Activated T-cell treated with anti-CD3 and anti-CD28 coated beads, Interleukin-2, amount 50 U/mL, for 72 hours (primary cell): ENCODE results near the gene NDUFA13. TPM values are rescaled to one million over a fixed set of nuclear protein-coding genes. Genes with fewer than 3 reads are reported as not detected.
A peak's percentile ranks its signal among the peaks of the same experiment; 100 is the strongest.

Experiments used
- ATAC-seq, 2 donors: fragments of 150-1000 bp; cut with Tn5 transposase; replicated peaks in 1 of 2; 2 replicates each; pipeline ENCODE4 v1.10.0; 2021; ENCODE audit warnings: moderate library complexity in 2 of 2, mild to moderate bottlenecking in 1 of 2
- DNase-seq, 2 donors: peaks; one replicate each; pipeline ENCODE4 v3.0.0; 2021 to 2022; ENCODE audit warnings: mixed read lengths in 1 of 2
- H3K27ac Mint-ChIP-seq: one replicate; pipeline ENCODE4 v1.8.0; 2022; ENCODE audit warnings: mild to moderate bottlenecking, moderate library complexity, mixed read lengths
- H3K27me3 Mint-ChIP-seq: one replicate; pipeline ENCODE4 v1.8.0; 2022; ENCODE audit warnings: low read depth, mixed read lengths
- H3K36me3 Mint-ChIP-seq, 2 donors: one replicate each; pipeline ENCODE4 v1.8.0; 2022; ENCODE audit warnings: mixed read lengths in 2 of 2, mild to moderate bottlenecking in 1 of 2; ENCODE audit not compliant: insufficient read depth in 2 of 2
- H3K4me1 Mint-ChIP-seq: one replicate; pipeline ENCODE4 v1.8.0; 2022; ENCODE audit warnings: low read depth, mixed read lengths
- H3K4me3 Mint-ChIP-seq, 2 donors: one replicate each; pipeline ENCODE4 v1.8.0; 2022; ENCODE audit warnings: mild to moderate bottlenecking in 2 of 2, mixed read lengths in 2 of 2, moderate library complexity in 2 of 2
- H3K9me3 Mint-ChIP-seq, 2 donors: one replicate each; pipeline ENCODE4 v1.8.0; 2022; ENCODE audit warnings: mixed read lengths in 2 of 2
- total RNA-seq, 2 donors: library from RNA; stranded (reverse); gene quantifications; one replicate each; pipeline ENCODE4 v1.2.3, GENCODE V29; 2022

NDUFA13 gene
- total RNA-seq, 2 donors from 2014 or later, result 229 to 263 TPM

DNA sequence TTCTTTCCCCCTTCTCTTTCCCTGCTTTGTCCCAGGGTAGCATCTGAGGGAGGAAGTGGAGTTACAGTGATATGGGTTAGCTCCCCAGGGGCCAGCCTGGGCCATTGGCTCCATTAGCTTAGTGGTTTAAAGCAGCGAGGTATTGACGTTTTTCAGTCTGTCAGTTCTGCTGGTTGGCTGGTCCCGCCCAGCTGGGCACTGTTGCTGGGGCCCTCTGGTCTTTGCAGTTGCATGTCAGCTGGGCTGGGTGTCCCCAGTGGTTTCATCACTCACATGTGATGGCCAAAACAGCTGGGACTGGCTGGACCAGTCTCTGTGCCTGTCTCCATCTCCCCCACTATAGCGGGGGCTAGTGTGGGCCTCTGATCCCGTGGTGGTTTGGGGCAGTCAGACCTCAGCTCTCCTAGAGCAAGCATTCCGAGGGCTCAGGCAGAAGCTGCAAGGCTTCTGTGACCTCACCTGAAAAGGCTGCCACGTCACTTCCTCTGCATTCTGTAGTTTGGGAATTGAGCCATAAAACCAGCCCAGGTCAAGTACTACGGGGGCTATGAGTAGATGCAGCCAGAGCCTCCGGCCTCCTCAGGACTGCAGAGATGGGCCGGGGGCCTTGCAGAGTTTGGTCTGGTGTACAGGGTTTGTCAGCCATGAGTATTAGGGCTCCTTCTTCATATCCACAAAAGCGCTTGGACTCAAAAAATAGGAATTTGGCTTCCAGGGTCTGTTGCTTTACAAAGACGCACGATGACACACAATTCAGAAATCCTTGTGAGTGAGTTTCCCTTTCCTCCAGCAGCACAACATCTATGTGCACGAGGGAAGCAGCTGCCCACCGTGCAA lies 30.6 kb upstream of the NDUFA13 start:
- DNase-seq (no peak), ATAC-seq (no peak)
- no peaks in the 10 kb centered on the region for H3K27me3 Mint-ChIP-seq
- H3K36me3 Mint-ChIP-seq, result peaks cover 0 to 7% of the 10 kb centered on the region in 2 donors
- no peak overlapping the region for H3K4me3 Mint-ChIP-seq
- H3K27ac Mint-ChIP-seq, result peak overlapping the region; percentile 7
- no peaks in the 10 kb centered on the region for H3K9me3 Mint-ChIP-seq
- H3K4me1 Mint-ChIP-seq, result peaks cover 58% of the 10 kb centered on the region

GRCh38 chr19:19485998-19486290 lies 30.1 kb upstream of the NDUFA13 start:
- DNase-seq, result no peak
- H3K4me3 Mint-ChIP-seq, result no peak overlapping the region
- no peak overlapping the region for H3K27ac Mint-ChIP-seq
- no peak for ATAC-seq
- H3K9me3 Mint-ChIP-seq, result no peaks in the 10 kb centered on the region
- no peaks in the 10 kb centered on the region for H3K27me3 Mint-ChIP-seq
- H3K4me1 Mint-ChIP-seq, result peaks cover 58% of the 10 kb centered on the region
- peaks cover 0 to 7% of the 10 kb centered on the region in 2 donors for H3K36me3 Mint-ChIP-seq

- Mint-ChIP-seq H3K4me3 (no peak overlapping the region), H3K4me1 (peaks cover 52% of the 10 kb centered on the region), H3K27ac (peak overlapping the region; percentile 24), H3K27me3 (no peaks in the 10 kb centered on the region), H3K36me3 (peaks cover 0 to 7% of the 10 kb centered on the region in 2 donors), H3K9me3 (no peaks in the 10 kb centered on the region)
- ATAC-seq (no peak), DNase-seq (no peak)
These were observed 29.5 kb upstream of the NDUFA13 start for GRCh38 chr19:19486343-19487076.

DNA sequence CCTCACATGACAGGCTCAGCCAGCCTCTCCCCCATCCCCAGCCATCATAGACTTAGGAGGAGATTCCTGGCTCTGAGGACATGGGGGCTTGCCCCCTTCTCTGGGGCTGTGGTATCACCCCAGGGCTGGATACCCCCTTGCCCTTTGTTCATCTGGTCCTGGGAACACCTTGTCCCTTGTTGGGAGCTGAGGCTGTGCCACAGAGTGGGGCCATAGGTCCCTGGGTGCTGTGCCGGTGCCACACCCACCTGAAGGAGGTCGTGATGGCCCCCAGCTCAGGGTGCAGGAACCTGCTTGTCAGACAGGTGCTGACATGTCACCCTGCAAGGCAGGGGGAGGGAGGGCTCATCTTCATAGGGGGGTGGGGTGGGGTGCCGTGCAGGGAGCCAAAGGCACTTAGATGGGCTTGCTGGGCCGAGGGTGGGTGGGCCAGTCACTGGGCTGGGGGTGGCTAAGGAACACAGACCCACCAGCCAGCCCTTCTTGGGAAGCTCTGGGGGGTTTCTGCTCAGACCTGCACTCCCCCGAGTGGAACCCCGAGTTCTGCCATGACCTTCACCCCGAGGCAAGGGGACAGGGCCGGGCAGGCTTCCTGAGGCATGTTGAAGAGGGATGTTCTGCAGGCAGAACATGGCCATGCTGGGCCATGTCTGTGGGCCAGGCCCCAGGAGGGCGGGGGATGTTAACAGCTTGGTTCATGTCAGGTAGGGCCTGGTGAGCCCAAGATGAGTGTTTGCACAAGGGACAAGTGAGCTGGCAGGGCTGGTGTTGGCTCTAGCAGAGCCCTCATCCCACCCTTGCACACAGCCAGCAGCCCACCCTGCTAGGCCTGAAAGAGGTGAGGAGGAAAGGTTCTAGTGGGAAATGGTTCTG lies 28.7 kb upstream of the NDUFA13 start:
- Mint-ChIP-seq H3K4me1 (peaks cover 46% of the 10 kb centered on the region), H3K27me3 (no peaks in the 10 kb centered on the region), H3K4me3 (peak overlapping the region; percentile 31 to 76), H3K27ac (peak overlapping the region; percentile 69), H3K36me3 (peaks cover 0 to 7% of the 10 kb centered on the region in 2 donors), H3K9me3 (no peaks in the 10 kb centered on the region)
- no peak for ATAC-seq
- no peak for DNase-seq

- Mint-ChIP-seq H3K9me3 (no peaks in the 10 kb centered on the region), H3K4me1 (peaks cover 46% of the 10 kb centered on the region), H3K27ac (peak overlapping the region; percentile 100), H3K4me3 (peak overlapping the region; percentile 76 to 81), H3K27me3 (no peaks in the 10 kb centered on the region), H3K36me3 (peaks cover 0 to 10% of the 10 kb centered on the region in 2 donors)
- ATAC-seq, result no peak
- DNase-seq, result no peak
These were observed 27.8 kb upstream of the NDUFA13 start for GRCh38 chr19:19487950-19488874.

DNA sequence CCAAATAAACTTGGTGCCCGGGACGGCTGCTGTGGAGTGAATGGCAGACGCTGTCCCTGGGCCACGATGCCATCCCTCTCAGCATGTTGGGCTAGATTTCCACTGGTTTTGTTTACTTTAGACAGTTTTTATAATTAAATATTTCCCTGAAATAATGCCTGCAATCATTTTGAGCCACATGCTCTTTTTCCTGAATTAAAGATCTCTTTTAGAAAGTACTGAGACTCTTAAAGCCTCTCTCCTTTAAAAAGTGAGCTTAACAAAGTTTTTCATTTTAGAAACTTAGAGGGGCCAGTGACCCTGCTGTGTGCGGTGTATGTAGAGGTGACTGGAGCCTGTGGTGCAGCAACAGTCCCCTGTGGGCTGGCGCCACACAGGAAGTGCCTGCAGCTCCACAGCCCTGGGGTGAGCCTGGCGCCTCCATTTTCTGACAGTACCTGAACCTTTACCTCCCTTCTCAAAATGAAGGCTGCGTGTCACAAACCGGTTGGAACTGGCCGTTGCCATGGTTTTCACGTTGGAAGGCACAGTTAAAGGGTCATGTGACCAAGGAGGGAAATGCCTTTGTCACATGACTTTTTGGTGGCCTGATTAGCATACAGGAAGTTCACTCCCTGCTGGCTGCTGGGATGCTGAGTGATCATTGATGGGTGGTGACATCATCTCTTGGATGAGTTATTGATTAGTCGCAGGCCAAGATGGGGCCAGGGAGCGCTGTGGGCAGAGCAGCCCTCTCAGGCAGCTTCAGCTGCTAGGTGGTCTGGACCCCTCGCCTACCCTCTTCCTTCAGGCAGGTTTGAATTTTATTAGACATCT lies 26.9 kb upstream of the NDUFA13 start:
- no peaks in the 10 kb centered on the region for H3K27me3 Mint-ChIP-seq
- H3K4me3 Mint-ChIP-seq, result peak overlapping the region; percentile 76 to 81
- no peaks in the 10 kb centered on the region for H3K9me3 Mint-ChIP-seq
- peak; percentile 90 to 93 for ATAC-seq
- H3K4me1 Mint-ChIP-seq, result peaks cover 46% of the 10 kb centered on the region
- peak overlapping the region; percentile 100 for H3K27ac Mint-ChIP-seq
- H3K36me3 Mint-ChIP-seq, result peaks cover 1 to 9% of the 10 kb centered on the region in 2 donors
- DNase-seq, result peak; percentile 88 to 92

DNA sequence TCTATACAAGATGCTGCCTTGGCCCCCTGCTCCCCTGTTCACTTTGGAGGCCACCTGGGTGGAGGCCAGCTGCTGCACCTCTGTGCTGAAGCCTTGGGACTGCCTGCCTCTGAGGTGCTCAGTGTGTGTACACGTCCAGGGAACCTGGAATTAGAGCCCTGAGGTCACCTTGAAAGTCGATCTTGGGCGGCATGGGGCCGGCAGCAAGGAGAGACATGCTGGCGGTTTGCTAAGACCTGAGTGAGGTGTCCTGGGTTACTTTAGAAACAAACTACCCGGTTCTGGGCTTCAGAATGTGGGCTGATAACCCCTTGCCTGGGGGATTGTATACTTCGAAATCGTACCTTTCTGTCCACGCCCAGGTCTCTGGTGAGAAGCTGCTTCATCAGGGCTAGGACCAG lies 26.2 kb upstream of the NDUFA13 start:
- peak overlapping the region; percentile 76 to 81 for H3K4me3 Mint-ChIP-seq
- H3K27ac Mint-ChIP-seq, result peak overlapping the region; percentile 100
- H3K9me3 Mint-ChIP-seq, result no peaks in the 10 kb centered on the region
- peaks cover 3 to 13% of the 10 kb centered on the region in 2 donors for H3K36me3 Mint-ChIP-seq
- DNase-seq, result peak in 1 of 2 donors; percentile 24
- no peaks in the 10 kb centered on the region for H3K27me3 Mint-ChIP-seq
- peak; percentile 5 to 27 for ATAC-seq
- H3K4me1 Mint-ChIP-seq, result peaks cover 46% of the 10 kb centered on the region

DNA sequence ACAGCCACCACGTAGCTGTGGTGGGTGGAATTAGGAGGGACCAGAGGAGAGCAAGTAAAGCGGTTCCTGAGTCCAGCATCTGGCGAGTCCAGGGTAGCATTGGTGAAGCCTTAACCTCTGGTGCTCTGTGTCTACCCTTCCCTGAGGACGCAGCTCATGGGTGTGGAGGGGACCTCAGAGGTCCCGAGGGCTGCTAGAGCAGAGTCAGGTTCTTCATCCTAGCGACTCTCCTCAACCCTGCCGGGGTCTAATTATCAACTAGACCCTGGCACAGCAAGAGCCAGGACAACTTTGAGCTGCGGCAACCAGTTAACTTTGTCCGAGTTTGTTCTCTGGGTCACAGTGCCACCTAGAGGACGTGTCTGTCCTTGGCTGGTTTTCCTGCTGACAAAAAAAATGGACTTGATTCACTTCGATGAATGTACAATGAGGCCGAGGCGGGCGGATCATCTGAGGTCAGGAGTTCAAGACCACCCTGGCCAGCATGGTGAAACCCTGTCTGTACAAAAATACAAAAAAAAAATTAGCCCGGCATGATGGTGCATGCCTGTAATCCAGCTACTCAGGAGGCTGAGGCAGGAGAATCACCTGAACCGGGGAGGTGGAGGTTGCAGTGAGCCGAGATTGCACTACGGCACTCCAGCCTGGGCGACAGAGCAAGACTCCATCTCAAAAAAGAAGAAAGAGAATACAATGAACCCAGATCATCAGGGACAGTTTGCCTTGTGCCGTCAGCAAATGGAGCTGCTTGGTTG lies 25.6 kb upstream of the NDUFA13 start:
- Mint-ChIP-seq H3K27me3 (no peaks in the 10 kb centered on the region), H3K4me1 (peaks cover 46% of the 10 kb centered on the region), H3K36me3 (peaks cover 4 to 14% of the 10 kb centered on the region in 2 donors), H3K27ac (peak overlapping the region; percentile 100), H3K4me3 (peak overlapping the region; percentile 76 to 81), H3K9me3 (no peaks in the 10 kb centered on the region)
- ATAC-seq (peak; percentile 19 to 23), DNase-seq (peak; percentile 83)

- H3K36me3 Mint-ChIP-seq, result peaks cover 4 to 16% of the 10 kb centered on the region in 2 donors
- ATAC-seq, result no peak
- H3K27ac Mint-ChIP-seq, result no peak overlapping the region
These were observed 24.6 kb upstream of the NDUFA13 start for GRCh38 chr19:19491321-19492025.

DNA sequence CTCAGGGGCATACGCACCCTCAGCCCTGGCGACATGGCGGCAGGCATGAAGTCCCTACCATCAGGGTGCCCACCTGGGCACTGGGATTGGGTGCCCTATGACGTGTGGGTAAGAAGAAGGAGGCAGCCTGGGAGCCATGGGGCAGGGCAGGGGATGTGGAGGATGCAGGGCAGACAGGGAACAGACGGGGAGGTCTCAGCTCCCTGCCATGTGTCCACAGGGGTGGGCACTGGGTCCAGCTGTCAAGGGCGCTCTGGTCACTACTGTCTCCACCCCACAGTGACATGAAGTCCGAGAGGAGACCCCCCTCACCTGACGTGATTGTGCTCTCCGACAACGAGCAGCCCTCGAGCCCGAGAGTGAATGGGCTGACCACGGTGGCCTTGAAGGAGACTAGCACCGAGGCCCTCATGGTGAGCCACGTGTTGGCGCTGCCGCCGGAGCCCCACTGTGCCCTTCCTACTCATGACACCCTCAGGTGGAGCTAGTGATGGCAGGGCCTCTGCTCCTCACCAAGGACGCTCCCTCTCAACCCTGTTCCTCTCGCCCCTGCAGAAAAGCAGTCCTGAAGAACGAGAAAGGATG lies 23.9 kb upstream of the NDUFA13 start:
- no peak for DNase-seq
- Mint-ChIP-seq H3K4me3 (no peak overlapping the region), H3K27ac (no peak overlapping the region), H3K27me3 (no peaks in the 10 kb centered on the region), H3K36me3 (peaks cover 4 to 19% of the 10 kb centered on the region in 2 donors), H3K9me3 (no peaks in the 10 kb centered on the region), H3K4me1 (peaks cover 38% of the 10 kb centered on the region)
- ATAC-seq, result no peak

More at GRCh38 chr19:19491321-19492025, 24.6 kb upstream of the NDUFA13 start:
- Mint-ChIP-seq H3K27me3 (no peaks in the 10 kb centered on the region), H3K9me3 (no peaks in the 10 kb centered on the region), H3K4me1 (peaks cover 44% of the 10 kb centered on the region), H3K4me3 (no peak overlapping the region)
- no peak for DNase-seq
